HepG2 (cell line): ENCODE data around the gene TBC1D1. TPM values are rescaled to one million over a fixed set of nuclear protein-coding genes. Genes with fewer than 3 reads are reported as not detected.

ENCODE experiments used
- ARID5B ChIP-seq: IDR thresholded peaks from 2 replicates; pipeline ENCODE4 v1.4.0; 2020; ENCODE audit warnings: mild to moderate bottlenecking, missing genetic modification reagents
- FOSL1 ChIP-seq: sonication (generic); formaldehyde crosslinking; IDR thresholded peaks from 2 replicates; pipeline ENCODE4 v1.9.0; 2021; ENCODE audit warnings: missing genetic modification reagents, borderline replicate concordance
- FOXA1 ChIP-seq, 2 experiments: fragments of 450-650 bp in 1 of 2; sonication (generic) in 1 of 2; formaldehyde crosslinking in 1 of 2; IDR thresholded peaks; 2 replicates each; pipeline versions ENCODE4 v1.4.0 to v1.6.1; 2016 to 2020; ENCODE audit warnings: missing genetic modification reagents in 1 of 2
- FOXP4 ChIP-seq: sonication (generic); formaldehyde crosslinking; IDR thresholded peaks from 2 replicates; pipeline ENCODE4 v1.4.0; 2020; ENCODE audit warnings: missing genetic modification reagents
- GPN1 ChIP-seq: sonication (generic); formaldehyde crosslinking; IDR thresholded peaks from 2 replicates; pipeline ENCODE4 v1.5.1; 2020; ENCODE audit warnings: missing genetic modification reagents, borderline replicate concordance
- IRF1 ChIP-seq: sonication (generic); formaldehyde crosslinking; IDR thresholded peaks from 2 replicates; pipeline ENCODE4 v1.4.0; 2020; ENCODE audit warnings: low read depth, mild to moderate bottlenecking, missing genetic modification reagents
- NFE2L2 ChIP-seq: fragments of 150-350 bp; IDR thresholded peaks from 2 replicates; pipeline ENCODE4 v1.6.1; 2014; ENCODE audit warnings: low read length
- NR2F6 ChIP-seq, 2 experiments: IDR thresholded peaks; 2 replicates each; pipeline ENCODE4 v1.6.1; 2016; ENCODE audit warnings: antibody characterized with exemption in 1 of 2, mild to moderate bottlenecking in 1 of 2
- PAF1 ChIP-seq: IDR thresholded peaks from 2 replicates; pipeline ENCODE4 v1.6.1; 2016; ENCODE audit warnings: missing genetic modification reagents, missing compliant biosample characterization
- POGZ ChIP-seq: sonication (generic); formaldehyde crosslinking; IDR thresholded peaks from 2 replicates; pipeline ENCODE4 v1.4.0; 2020; ENCODE audit warnings: mild to moderate bottlenecking, missing genetic modification reagents
- RXRA ChIP-seq: sonication (generic); formaldehyde crosslinking; IDR thresholded peaks from 2 replicates; pipeline ENCODE4 v1.5.1; 2020; ENCODE audit warnings: missing genetic modification reagents
- SIN3A ChIP-seq: IDR thresholded peaks from 2 replicates; pipeline ENCODE4 v1.6.1; 2011; ENCODE audit warnings: low read depth, mild to moderate bottlenecking, control low read depth, low read length, borderline replicate concordance
- SNAPC5 ChIP-seq: sonication (generic); formaldehyde crosslinking; IDR thresholded peaks from 2 replicates; pipeline ENCODE4 v1.8.1; 2023; ENCODE audit warnings: mild to moderate bottlenecking, missing genetic modification reagents, borderline replicate concordance
- SP140L ChIP-seq: sonication (generic); formaldehyde crosslinking; IDR thresholded peaks from 2 replicates; pipeline ENCODE4 v1.4.0; 2020; ENCODE audit warnings: missing genetic modification reagents, borderline replicate concordance
- SPEN ChIP-seq: sonication (generic); formaldehyde crosslinking; IDR thresholded peaks from 2 replicates; pipeline ENCODE4 v1.5.1; 2020; ENCODE audit warnings: low read depth, mild to moderate bottlenecking, missing genetic modification reagents
- TBX2 ChIP-seq: sonication (generic); formaldehyde crosslinking; IDR thresholded peaks from 2 replicates; pipeline ENCODE4 v1.5.0; 2020; ENCODE audit warnings: missing genetic modification reagents, mild to moderate bottlenecking, borderline replicate concordance
- ZBTB7A ChIP-seq: sonication (generic); formaldehyde crosslinking; IDR thresholded peaks from 2 replicates; pipeline ENCODE4 v1.8.0; 2022; ENCODE audit warnings: mild to moderate bottlenecking, missing genetic modification reagents
- ZGPAT ChIP-seq: IDR thresholded peaks from 2 replicates; pipeline ENCODE4 v1.6.1; 2016; ENCODE audit warnings: mild to moderate bottlenecking
- ZNF326 ChIP-seq: sonication (generic); formaldehyde crosslinking; IDR thresholded peaks from 2 replicates; pipeline ENCODE4 v1.4.0; 2020; ENCODE audit warnings: missing genetic modification reagents, borderline replicate concordance
- ZNF383 ChIP-seq: sonication (generic); formaldehyde crosslinking; IDR thresholded peaks from 2 replicates; pipeline ENCODE4 v1.4.0; 2020; ENCODE audit warnings: missing genetic modification reagents, mild to moderate bottlenecking, borderline replicate concordance
- ZNF607 ChIP-seq: sonication (generic); formaldehyde crosslinking; IDR thresholded peaks from 2 replicates; pipeline ENCODE4 v1.5.1; 2020; ENCODE audit warnings: missing genetic modification reagents, mild to moderate bottlenecking, borderline replicate concordance
- polyA plus RNA-seq, 8 experiments: library from polyadenylated mRNA; depleted of rRNA in 3 of 8; stranded (reverse) in 7 of 8; unstranded in 1 of 8; fragments of >200 nt; fragmentation: Illumina TruSeq in 4 of 8; extraction: Trizol in 4 of 8; gene quantifications; 2 replicates each; pipeline versions ENCODE4 v1.2.1 to v1.2.3, GENCODE V29; 2011 to 2016; ENCODE audit warnings: low read depth in 4 of 8, missing spikeins in 1 of 8, mixed read lengths in 1 of 8; ENCODE audit not compliant: insufficient read depth in 1 of 8
- total RNA-seq, 5 experiments: library from RNA; depleted of rRNA; stranded (reverse); fragments of >200 nt; fragmentation: Illumina TruSeq; extraction: Trizol; gene quantifications; 2 replicates each; pipeline ENCODE4 v1.2.3, GENCODE V29; 2016; ENCODE audit warnings: low read depth in 1 of 5
- TF ChIP-seq, protein P1 (sequence below): sonication (generic); formaldehyde crosslinking; IDR thresholded peaks from 2 replicates; pipeline ENCODE4 v1.5.0; 2020; ENCODE audit warnings: mild to moderate bottlenecking, low read depth, missing genetic modification reagents, borderline replicate concordance

Gene TBC1D1
- total and polyA plus RNA-seq, 2 of the 13 experiments (the other 11 are each of a cell fraction or from before 2014, with no cell fraction given): 37.3 to 62.8 TPM

- TF ChIP-seq ZGPAT (peak; percentile 51; the same call in 1 of the 2 replicates), ARID5B (CRISPR knock-in tag) (peak; percentile 81), ZNF383 (CRISPR knock-in tag) (no peak), SPEN (CRISPR knock-in tag) (no peak), FOXP4 (peak; percentile 68; the same call in 1 of the 2 replicates), ZNF607 (no peak), SNAPC5 (CRISPR knock-in tag) (no peak), GPN1 (no peak), FOSL1 (no peak), TBX2 (CRISPR knock-in tag) (peak; percentile 23; the same call in 1 of the 2 replicates), ZNF326 (CRISPR knock-in tag) (no peak), NR2F6 (IDR thresholded peaks at IDR 0.05) (peak; percentile 82), NR2F6 (CRISPR knock-in tag; IDR thresholded peaks at IDR 0.05) (peak; percentile 86), ZBTB7A (CRISPR knock-in tag) (no peak), FOXA1 (IDR thresholded peaks at IDR 0.05) (no peak), FOXA1 (CRISPR knock-in tag; IDR thresholded peaks at IDR 0.05) (peak; percentile 85), PAF1 (CRISPR knock-in tag) (no peak), IRF1 (CRISPR knock-in tag) (no peak), SIN3A (no peak), SP140L (no peak), RXRA (CRISPR knock-in tag) (0 out of 2 replicates have a peak, but pooled peaks have one; percentile 16), NFE2L2 (no peak), POGZ (peak; percentile 37; the same call in 1 of the 2 replicates)
- TF ChIP-seq, protein P1, sequence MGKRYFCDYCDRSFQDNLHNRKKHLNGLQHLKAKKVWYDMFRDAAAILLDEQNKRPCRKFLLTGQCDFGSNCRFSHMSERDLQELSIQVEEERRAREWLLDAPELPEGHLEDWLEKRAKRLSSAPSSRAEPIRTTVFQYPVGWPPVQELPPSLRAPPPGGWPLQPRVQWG: no peak
Measured at GRCh38 chr4:38109896-38110295, 219.0 kb downstream of the TBC1D1 start (continued).
